ENCODE results near the gene TESK2.

Gene TESK2

DNA sequence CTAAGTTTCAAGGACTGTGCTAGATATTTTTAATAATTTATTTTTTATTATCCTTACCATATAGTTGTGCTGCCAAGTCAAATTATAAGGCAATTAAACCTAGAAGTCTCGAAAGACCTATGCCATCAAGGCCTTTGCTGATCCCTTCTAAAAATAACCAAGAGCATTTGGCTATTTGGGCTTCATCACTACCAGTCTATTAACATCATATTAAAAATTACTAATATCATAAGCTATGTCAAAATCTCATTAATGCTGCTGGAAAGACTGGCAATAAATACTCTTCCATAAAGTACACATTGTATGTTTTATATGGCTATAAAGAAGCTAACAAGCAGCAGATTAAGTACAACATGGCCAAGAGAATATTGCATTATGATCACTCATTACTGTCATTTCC, 107.8 kb downstream of the TESK2 start:
- H3K4me3 ChIP-seq (ENCODE audit: low read length, poor library complexity, severe bottlenecking), result no peak overlapping the region
- no peaks in the 10 kb centered on the region for H3K9me2 ChIP-seq (replicated peaks; ENCODE audit: low read depth, low read length)
- 0 out of 2 replicates have a peak, but pooled peaks cover 3% of the 10 kb centered on the region for H3F3A ChIP-seq (ENCODE audit: low read depth)
- TF ChIP-seq, protein P1, sequence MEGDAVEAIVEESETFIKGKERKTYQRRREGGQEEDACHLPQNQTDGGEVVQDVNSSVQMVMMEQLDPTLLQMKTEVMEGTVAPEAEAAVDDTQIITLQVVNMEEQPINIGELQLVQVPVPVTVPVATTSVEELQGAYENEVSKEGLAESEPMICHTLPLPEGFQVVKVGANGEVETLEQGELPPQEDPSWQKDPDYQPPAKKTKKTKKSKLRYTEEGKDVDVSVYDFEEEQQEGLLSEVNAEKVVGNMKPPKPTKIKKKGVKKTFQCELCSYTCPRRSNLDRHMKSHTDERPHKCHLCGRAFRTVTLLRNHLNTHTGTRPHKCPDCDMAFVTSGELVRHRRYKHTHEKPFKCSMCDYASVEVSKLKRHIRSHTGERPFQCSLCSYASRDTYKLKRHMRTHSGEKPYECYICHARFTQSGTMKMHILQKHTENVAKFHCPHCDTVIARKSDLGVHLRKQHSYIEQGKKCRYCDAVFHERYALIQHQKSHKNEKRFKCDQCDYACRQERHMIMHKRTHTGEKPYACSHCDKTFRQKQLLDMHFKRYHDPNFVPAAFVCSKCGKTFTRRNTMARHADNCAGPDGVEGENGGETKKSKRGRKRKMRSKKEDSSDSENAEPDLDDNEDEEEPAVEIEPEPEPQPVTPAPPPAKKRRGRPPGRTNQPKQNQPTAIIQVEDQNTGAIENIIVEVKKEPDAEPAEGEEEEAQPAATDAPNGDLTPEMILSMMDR (conservative IDR thresholded peaks at IDR 0.05; ENCODE audit: low read length), result no peak
- TF ChIP-seq EZH2phosphoT487 (IDR thresholded peaks at IDR 0.05; ENCODE audit: borderline replicate concordance), result no peak
- no peaks in the 10 kb centered on the region for H3K79me2 ChIP-seq (ENCODE audit: insufficient read depth, low read length)
- H3K9me3 ChIP-seq (ENCODE audit: insufficient read depth, low read depth, low read length), result no peaks in the 10 kb centered on the region
- H2AFZ ChIP-seq (ENCODE audit: low read length), result no peak overlapping the region
- H3K9ac ChIP-seq (ENCODE audit: low read depth, low read length, poor library complexity, severe bottlenecking), result no peak overlapping the region
- H3K4me1 ChIP-seq (ENCODE audit: insufficient read depth, low read length, poor library complexity, severe bottlenecking), result no peaks in the 10 kb centered on the region
- H3K36me3 ChIP-seq (ENCODE audit: insufficient read depth, low read length), result no peaks in the 10 kb centered on the region
- H4K20me1 ChIP-seq (ENCODE audit: insufficient read depth, low read length, poor library complexity, severe bottlenecking), result no peaks in the 10 kb centered on the region
- no peak overlapping the region for H3K4me2 ChIP-seq (ENCODE audit: low read depth, low read length, poor library complexity, severe bottlenecking)
- H3K27me3 ChIP-seq (ENCODE audit: insufficient read depth, low read length, poor library complexity, severe bottlenecking), result no peaks in the 10 kb centered on the region

DNA sequence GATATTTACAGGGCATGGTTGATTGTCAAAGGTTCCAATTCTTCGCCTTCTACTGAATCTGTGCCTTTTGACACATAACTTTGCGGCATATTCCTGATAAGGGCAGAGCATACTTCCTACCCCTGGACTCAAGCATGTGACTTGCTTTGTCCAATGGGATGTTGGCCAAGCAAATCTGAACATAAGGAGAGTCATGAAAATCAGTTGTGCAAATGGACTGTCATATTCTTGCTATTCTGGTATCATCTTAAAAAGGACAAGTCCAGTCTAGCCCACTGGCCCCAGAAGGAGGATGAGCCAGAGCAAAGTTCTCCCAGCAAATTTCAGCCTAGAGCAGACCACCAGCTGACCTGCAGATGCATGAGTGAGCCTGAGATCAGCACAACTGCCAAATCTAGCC, 109.7 kb downstream of the TESK2 start:
- Histone ChIP-seq H3K36me3 (ENCODE audit: insufficient read depth, low read length) (no peaks in the 10 kb centered on the region), H4K20me1 (ENCODE audit: insufficient read depth, low read length, poor library complexity, severe bottlenecking) (no peaks in the 10 kb centered on the region), H3K9me2 (replicated peaks; ENCODE audit: low read depth, low read length) (no peaks in the 10 kb centered on the region), H3K9me3 (ENCODE audit: insufficient read depth, low read depth, low read length) (no peaks in the 10 kb centered on the region), H2AFZ (ENCODE audit: low read length) (no peak overlapping the region), H3K27me3 (ENCODE audit: insufficient read depth, low read length, poor library complexity, severe bottlenecking) (no peaks in the 10 kb centered on the region), H3K9ac (ENCODE audit: low read depth, low read length, poor library complexity, severe bottlenecking) (no peak overlapping the region), H3K4me1 (ENCODE audit: insufficient read depth, low read length, poor library complexity, severe bottlenecking) (no peaks in the 10 kb centered on the region), H3K4me2 (ENCODE audit: low read depth, low read length, poor library complexity, severe bottlenecking) (no peak overlapping the region), H3K4me3 (ENCODE audit: low read length, poor library complexity, severe bottlenecking) (no peak overlapping the region), H3K79me2 (ENCODE audit: insufficient read depth, low read length) (no peaks in the 10 kb centered on the region), H3F3A (ENCODE audit: low read depth) (0 out of 2 replicates have a peak, but pooled peaks cover 3% of the 10 kb centered on the region)
- TF ChIP-seq, protein P1 (conservative IDR thresholded peaks at IDR 0.05; ENCODE audit: low read length), result no peak
- no peak for TF ChIP-seq EZH2phosphoT487 (IDR thresholded peaks at IDR 0.05; ENCODE audit: borderline replicate concordance)

DNA sequence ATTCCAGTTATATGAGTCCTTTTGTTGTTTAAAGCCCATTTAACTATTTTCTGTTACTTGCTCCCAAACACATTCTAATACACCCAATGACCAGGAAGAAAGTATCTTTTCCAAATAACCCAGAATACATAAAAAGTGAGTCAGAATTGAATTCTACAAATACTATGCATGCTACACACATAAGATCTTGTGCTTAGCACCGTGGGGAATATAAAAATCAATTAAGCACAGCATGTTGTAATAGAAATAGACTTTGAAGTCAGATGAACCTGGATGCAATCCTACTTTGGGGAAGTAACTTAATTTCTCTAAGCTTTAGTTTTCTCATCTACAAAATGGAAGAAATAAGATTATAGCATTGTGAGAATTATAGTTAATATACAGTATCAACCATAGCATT, 110.2 kb downstream of the TESK2 start:
- Histone ChIP-seq H2AFZ (ENCODE audit: low read length) (no peak overlapping the region), H3K4me1 (ENCODE audit: insufficient read depth, low read length, poor library complexity, severe bottlenecking) (no peaks in the 10 kb centered on the region), H3K79me2 (ENCODE audit: insufficient read depth, low read length) (no peaks in the 10 kb centered on the region), H3K9me3 (ENCODE audit: insufficient read depth, low read depth, low read length) (no peaks in the 10 kb centered on the region), H3F3A (ENCODE audit: low read depth) (0 out of 2 replicates have a peak, but pooled peaks cover 3% of the 10 kb centered on the region), H3K27me3 (ENCODE audit: insufficient read depth, low read length, poor library complexity, severe bottlenecking) (no peaks in the 10 kb centered on the region), H3K9me2 (replicated peaks; ENCODE audit: low read depth, low read length) (no peaks in the 10 kb centered on the region), H3K9ac (ENCODE audit: low read depth, low read length, poor library complexity, severe bottlenecking) (no peak overlapping the region), H3K4me2 (ENCODE audit: low read depth, low read length, poor library complexity, severe bottlenecking) (no peak overlapping the region), H4K20me1 (ENCODE audit: insufficient read depth, low read length, poor library complexity, severe bottlenecking) (no peaks in the 10 kb centered on the region), H3K4me3 (ENCODE audit: low read length, poor library complexity, severe bottlenecking) (no peak overlapping the region), H3K36me3 (ENCODE audit: insufficient read depth, low read length) (no peaks in the 10 kb centered on the region)
- no peak for TF ChIP-seq EZH2phosphoT487 (IDR thresholded peaks at IDR 0.05; ENCODE audit: borderline replicate concordance)
- TF ChIP-seq, protein P1 (conservative IDR thresholded peaks at IDR 0.05; ENCODE audit: low read length), result no peak
